GM12872 (cell line): Measurements from ENCODE around the gene ANKRD12.

Source experiments
- CTCF ChIP-seq: IDR thresholded peaks from 3 replicates; pipeline ENCODE4 v1.5.1; 2011; ENCODE audit warnings: low read depth, mild to moderate bottlenecking, low read length, moderate library complexity; ENCODE audit not compliant: insufficient read depth

The ANKRD12 gene

DNA sequence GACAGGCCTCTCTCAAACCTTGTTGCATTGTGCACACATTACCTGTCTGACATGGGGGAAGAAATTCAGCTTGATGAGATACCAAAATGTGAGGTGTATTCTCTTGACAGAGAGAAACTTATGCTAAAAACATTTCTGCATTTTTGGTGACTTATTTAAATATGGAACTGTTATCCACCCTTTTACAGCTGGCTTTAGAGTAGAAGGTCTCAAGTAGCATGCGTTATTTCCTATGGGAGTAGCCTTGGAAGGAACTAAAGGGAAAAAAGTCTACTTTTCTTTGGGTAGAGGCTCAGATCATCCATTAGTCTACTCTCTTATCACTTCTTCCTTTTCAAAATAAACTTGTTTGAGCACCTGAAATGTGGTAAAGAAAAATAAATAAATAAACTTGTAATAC, 141.4 kb downstream of the ANKRD12 start:
- TF ChIP-seq CTCF: no peak

GRCh38 chr18:9280849-9281248, 144.3 kb downstream of the ANKRD12 start:
- TF ChIP-seq CTCF: no peak

GRCh38 chr18:9281780-9282179, 145.2 kb downstream of the ANKRD12 start:
- no peak for TF ChIP-seq CTCF

DNA sequence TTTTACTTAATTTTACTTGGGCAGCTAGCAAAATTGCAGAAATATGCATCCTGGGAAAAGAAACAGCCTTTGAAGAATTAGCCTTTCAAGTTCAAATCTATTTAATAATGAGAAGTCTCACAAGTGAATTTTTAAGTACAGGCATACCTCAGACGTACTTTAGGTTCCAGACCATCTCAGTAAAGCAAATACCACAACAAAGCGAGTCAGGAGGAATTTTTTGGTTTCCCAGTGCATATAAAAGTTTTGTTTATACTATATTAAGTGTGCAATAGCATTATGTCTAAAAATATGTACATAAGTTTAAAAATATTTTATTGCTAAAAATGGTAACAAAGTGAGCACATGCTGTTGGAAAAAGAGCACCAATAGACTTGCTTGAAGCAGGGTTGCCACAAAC, 147.2 kb downstream of the ANKRD12 start:
- no peak for TF ChIP-seq CTCF

GRCh38 chr18:9285604-9286003, 149.0 kb downstream of the ANKRD12 start:
- TF ChIP-seq CTCF: no peak

DNA sequence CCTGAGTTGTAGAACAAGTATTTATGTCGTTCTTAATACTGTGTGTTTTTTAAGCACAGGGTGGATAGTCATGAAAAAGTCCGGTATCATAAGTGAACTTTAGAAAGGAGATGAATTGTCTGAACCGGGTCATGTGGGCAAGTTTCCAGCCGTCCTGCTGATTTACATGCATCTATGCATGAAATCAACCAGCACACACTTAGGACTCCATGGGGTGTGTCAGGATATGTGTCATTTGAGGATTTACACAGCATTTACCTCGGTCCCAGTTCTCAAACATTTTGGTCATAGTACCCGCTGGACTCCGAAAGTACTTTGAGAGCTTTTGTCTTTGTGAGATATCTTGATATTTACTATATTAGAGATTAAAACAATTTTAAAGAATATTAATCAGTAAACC, 150.5 kb downstream of the ANKRD12 start:
- no peak for TF ChIP-seq CTCF

DNA sequence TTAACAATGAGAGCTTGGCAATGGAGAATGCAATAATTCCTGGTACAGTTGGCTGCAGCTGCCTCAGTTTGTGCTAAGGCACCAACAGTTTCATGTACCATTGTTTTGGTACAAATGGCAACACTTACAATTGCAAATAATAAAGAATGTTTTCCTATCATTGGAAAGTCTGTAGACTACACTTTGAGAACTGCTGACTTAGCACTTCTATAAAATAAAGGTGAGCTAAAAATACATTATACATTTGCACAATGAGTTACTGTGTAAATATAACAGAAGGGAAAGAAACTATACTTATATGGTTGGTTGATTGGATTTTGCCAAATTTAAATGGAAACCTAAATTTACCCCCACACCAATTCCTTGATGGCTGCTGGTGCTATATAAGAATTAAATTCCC, 153.1 kb downstream of the ANKRD12 start:
- TF ChIP-seq CTCF: no peak

DNA sequence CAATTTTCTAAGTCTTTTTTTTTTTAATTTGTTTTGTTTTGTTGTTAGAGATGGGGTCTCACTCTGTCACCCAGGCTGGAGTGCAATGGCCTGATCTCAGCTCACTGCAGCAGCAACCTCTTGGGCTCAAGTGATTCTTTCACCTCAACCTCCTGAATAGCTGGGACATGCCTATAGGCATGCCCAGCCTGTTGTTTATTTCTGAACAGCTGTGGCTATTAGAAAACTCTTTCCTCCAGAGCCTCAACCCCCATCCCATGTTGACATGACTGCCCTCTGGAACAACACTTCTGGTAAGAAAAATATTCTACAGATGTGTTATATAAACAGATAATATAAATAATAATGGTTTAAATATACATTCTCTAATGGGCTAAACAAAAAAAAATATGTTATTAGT, 153.6 kb downstream of the ANKRD12 start:
- TF ChIP-seq CTCF: no peak
